NCI-H748 treated with DMSO at 0.1 percent for 48 hours (cell line): ENCODE data around the gene ITPKB.
A peak's percentile ranks its signal among the peaks of the same experiment; 100 is the strongest.

Experiments used
- DNase-seq: peaks from one replicate; lab custom pipeline; 2025; lab: John Stamatoyannopoulos, UW

Gene ITPKB

GRCh38 chr1:226704169-226704937, 34.7 kb downstream of the ITPKB start:
- no peak for DNase-seq

- DNase-seq, result peak; percentile 9
Observed at GRCh38 chr1:226702957-226703831, 35.9 kb downstream of the ITPKB start.

- DNase-seq, result no peak
Observed at GRCh38 chr1:226702318-226702956, 36.6 kb downstream of the ITPKB start.

GRCh38 chr1:226700861-226701260, 38.2 kb downstream of the ITPKB start:
- no peak for DNase-seq

- no peak for DNase-seq
Observed at GRCh38 chr1:226699166-226699565, 39.9 kb downstream of the ITPKB start.

GRCh38 chr1:226698659-226699058, 40.4 kb downstream of the ITPKB start:
- DNase-seq, result no peak

- DNase-seq, result no peak
Observed at GRCh38 chr1:226697929-226698544, 41.0 kb downstream of the ITPKB start.

- no peak for DNase-seq
Observed at GRCh38 chr1:226697151-226697928, 41.7 kb downstream of the ITPKB start.

GRCh38 chr1:226696547-226696946, 42.5 kb downstream of the ITPKB start:
- DNase-seq, result no peak

GRCh38 chr1:226695335-226695900, 43.7 kb downstream of the ITPKB start:
- no peak for DNase-seq

GRCh38 chr1:226692823-226693222, 46.3 kb downstream of the ITPKB start:
- DNase-seq, result no peak

GRCh38 chr1:226692051-226692792, 46.9 kb downstream of the ITPKB start:
- no peak for DNase-seq

GRCh38 chr1:226691247-226691646, 47.8 kb downstream of the ITPKB start:
- DNase-seq, result no peak

GRCh38 chr1:226690460-226690982, 48.6 kb downstream of the ITPKB start:
- DNase-seq, result peak; percentile 25

GRCh38 chr1:226688808-226689207, 50.3 kb downstream of the ITPKB start:
- no peak for DNase-seq

GRCh38 chr1:226688056-226688748, 50.9 kb downstream of the ITPKB start:
- DNase-seq, result no peak

GRCh38 chr1:226687426-226687825, 51.7 kb downstream of the ITPKB start:
- no peak for DNase-seq

GRCh38 chr1:226686440-226687425, 52.3 kb downstream of the ITPKB start:
- DNase-seq, result no peak
